NCI-H2107 (cell line): ENCODE results near the gene OR2A42.
"Not testable (repeated sequence)": the region's sequence is repeated elsewhere in the genome, so short reads cannot be mapped to it uniquely, and the experiment has no call there.

Experiments
- DNase-seq: peaks from one replicate; lab custom pipeline; 2025; lab: John Stamatoyannopoulos, UW

The OR2A42 gene

GRCh38 chr7:144239365-144239764, at the start of gene OR2A42:
Gene OR2A42 (minus strand): TSS chr7:144239605. CDS start chr7:144232843, 6,762 bp downstream.
- DNase-seq: not testable (repeated sequence)

DNA sequence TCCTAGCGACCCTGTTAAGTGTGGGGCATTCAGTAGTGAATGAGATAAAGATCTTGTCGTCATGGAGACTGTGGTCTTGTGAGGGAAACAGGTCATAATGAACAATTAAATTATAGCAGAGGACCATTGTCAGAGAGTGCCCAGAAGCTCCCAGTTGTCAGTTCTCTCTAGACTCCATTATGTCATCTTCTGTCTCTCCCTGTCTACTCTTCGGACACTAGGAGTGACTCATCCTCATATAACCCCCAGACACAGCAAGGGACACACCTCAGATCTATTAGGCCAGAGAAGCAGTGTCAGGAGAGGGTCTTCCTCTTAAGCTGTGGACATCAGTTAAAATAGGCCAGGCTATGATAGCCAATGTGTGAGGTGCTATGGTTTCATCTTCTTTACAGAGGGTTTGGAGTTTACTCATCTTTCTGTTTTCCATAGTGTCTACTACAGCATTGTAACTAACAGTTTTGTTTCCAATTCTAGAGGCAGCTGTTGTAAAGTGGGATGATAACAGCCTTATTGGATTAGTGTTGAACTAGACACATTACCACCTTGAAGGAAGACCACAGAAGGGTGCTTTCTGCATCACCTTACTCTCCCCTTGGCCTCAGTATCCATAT, 47.9 kb upstream of the OR2A42 start:
- not testable (repeated sequence) for DNase-seq

DNA sequence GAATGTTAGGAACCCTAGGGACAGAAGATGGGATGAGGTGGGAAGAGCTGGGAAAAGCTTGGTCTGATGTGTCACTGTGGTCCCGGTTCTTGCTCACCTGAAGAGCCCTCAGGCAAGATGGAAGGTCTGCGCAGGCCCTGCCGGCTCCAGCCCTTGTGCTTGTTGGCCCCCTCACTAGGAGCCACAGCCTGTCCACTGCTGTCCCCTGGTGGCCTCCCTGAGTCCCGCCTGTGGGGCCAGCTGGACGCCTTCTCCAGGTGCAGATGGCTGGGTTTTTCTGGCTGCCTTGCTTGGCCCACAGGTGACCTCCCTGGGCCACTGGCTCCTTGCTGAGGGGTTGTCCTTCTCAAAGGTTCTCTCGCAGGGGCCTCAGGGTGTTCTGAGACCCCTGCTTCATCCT, 44.3 kb upstream of the OR2A42 start:
- not testable (repeated sequence) for DNase-seq

GRCh38 chr7:144282490-144282889, 43.1 kb upstream of the OR2A42 start:
- not testable (repeated sequence) for DNase-seq

- DNase-seq: not testable (repeated sequence)
These were observed 42.6 kb upstream of the OR2A42 start for GRCh38 chr7:144281981-144282380.

GRCh38 chr7:144280010-144280409, 40.6 kb upstream of the OR2A42 start:
- not testable (repeated sequence) for DNase-seq

GRCh38 chr7:144275281-144275680, 35.9 kb upstream of the OR2A42 start:
- DNase-seq: not testable (repeated sequence)

GRCh38 chr7:144269188-144269587, 29.8 kb upstream of the OR2A42 start, which contains the start of gene CTAGE8:
Gene CTAGE8 (minus strand): TSS chr7:144269288. CDS start chr7:144269250, 38 bp downstream.
- not testable (repeated sequence) for DNase-seq

DNA sequence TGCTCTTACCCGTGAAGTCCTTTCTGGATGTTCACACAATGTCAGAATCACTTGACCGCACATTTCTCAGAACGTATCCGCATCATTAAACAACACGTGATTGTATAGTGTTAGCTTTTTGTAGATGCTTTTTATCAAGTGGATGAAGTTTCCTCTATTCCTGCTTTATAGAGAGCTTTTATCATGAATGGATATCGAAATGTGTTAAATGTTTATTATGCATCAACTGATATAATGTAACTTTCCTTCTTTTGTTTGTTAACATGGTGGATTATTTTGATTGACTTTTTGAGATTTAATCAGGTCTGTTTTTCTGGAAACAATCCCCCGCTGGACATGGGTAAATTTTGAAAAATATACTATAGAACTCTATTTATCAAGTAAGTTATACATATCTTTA, 25.3 kb upstream of the OR2A42 start, which contains the start of gene OR2A7:
OR2A7 (minus strand) TSS at position 101 of the 400 bp plus-strand sequence. CDS start 5,164 bp downstream, outside the sequence.
- DNase-seq: not testable (repeated sequence)

- not testable (repeated sequence) for DNase-seq
These were observed 22.7 kb upstream of the OR2A42 start for GRCh38 chr7:144262128-144262527.

GRCh38 chr7:144259067-144259466, 19.7 kb upstream of the OR2A42 start:
- DNase-seq: not testable (repeated sequence)

DNA sequence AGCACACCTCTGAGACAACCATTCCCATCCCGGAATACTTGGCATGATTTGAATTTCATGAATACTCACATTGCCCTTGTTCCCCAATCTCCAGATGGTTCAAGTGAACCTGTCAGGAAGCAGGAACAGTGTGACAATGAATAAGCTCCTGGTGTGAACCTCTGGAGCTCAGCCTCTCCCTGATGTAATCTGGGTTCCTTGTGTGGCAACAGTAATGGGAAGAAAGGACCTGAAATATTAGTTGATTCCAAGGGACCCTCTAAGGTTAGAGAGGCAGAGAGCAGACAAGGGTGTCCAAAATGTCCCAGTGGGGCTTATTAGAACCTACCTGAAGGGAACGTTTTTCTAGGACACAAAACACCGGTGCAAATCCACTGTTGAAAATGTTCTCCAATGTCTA, 16.7 kb upstream of the OR2A42 start:
- no peak for DNase-seq

GRCh38 chr7:144255471-144255897, 16.1 kb upstream of the OR2A42 start:
- no peak for DNase-seq

DNA sequence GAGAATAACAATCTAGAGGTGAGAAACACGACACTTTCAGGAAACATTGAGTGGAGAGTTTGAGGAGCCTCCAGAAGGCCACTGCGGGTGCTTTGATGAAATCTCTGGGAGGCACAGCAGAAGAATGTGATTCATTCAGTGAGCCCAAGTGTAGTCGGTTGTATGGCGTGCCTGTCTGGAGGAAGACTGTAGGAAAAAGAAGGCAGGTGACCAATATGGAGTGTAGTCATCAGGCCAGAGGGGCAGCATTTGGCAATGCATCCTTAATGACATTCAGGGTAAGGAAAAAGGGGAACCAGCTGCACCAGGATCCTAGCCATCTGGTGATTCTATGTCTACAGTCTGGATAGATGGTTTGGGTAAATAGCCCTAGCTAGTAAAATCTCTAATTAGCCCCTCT, 12.9 kb upstream of the OR2A42 start:
- DNase-seq: not testable (repeated sequence)

DNA sequence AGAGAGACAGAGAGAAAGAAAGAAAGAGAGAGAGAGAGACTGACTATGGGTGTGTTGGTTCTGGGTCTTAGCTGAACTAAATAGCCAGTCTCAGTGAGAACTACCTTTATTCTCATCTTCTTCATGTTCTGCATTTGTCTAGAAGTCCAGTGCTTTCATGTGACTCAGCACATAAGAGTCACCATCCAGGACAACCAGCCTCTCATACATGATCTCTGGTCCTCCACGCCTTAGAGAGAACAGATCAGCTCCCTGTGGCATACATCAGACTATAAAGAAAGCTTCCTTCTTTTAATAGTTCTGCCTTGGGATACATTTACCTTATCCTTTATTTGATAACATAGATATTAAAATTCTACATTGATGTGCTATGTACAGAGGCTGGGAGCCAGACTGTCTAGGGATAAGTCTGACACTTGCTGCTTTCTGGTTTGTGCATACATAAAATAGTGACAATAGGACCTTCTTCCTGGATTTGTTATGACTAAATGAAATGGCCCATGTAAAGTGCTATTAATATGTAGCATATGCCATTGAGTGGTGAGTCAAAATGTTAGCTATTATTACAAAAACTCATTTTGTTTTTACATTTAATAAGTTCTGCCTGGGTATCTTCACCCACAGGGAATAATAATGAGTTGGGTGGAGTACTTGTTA, 8.4 kb upstream of the OR2A42 start:
- DNase-seq: not testable (repeated sequence)

DNA sequence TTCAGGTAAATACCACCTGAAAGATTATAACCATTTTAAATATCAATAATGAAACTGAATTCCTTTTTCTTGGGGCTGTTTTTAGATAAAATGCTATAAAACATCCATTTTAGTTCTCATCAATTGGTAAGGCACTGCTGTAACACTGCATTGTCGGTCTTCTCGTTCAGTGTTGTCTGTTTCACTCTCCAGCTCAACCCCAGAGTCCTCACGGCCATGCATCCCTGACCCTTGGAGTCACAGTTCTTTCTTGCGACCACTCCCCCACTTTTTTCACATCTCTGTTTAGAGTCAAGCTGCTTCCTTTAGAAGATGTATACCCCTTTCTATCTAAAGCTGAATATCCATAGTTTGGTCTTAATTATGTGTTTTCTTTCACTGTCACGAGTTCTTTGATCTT, 7.6 kb upstream of the OR2A42 start:
- DNase-seq: not testable (repeated sequence)

DNA sequence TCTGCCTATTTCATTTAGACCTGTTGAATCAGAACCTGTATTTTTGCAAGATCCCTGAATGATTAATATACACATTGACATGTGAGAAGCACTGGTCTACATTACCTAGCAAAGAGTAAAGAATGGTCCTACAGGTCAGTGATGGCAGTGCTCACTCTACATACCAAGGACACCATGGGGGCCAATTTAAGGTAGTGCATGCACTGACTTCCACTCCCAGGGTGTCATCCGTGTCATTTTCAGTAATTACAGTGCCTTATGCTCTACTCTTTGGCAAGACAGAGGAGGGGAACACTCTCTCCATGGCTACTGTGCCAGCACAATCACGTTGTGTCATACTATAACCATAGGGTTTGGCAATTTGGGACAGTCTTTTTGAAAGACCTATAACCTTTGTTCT, 6.0 kb upstream of the OR2A42 start:
- not testable (repeated sequence) for DNase-seq

GRCh38 chr7:144238530-144239082, 799 bp downstream of the OR2A42 start:
- DNase-seq: not testable (repeated sequence)

- not testable (repeated sequence) for DNase-seq
These were observed 6.4 kb downstream of the OR2A42 start for GRCh38 chr7:144233039-144233438.

- not testable (repeated sequence) for DNase-seq
These were observed 8.4 kb downstream of the OR2A42 start for GRCh38 chr7:144231027-144231426.

GRCh38 chr7:144228810-144229209, 10.6 kb downstream of the OR2A42 start:
- DNase-seq: not testable (repeated sequence)

DNA sequence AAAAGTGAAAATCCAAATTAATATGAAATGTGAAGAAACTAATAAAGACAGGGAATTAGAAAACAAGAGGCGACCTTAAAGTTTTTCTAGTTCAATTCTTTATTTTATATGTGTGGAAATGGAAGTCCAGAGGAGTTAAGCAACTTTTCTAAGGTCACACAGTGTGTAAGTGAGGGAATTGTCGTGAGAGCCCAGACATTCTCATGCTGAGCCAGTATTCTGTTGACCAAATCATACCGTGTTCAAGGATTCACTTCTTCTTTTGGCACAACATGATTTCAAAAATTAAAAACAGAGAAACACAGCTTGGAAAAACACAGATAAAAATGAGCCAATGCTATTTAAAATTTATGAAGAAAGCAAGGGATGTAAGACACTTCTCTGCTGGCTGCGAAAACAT, 12.5 kb downstream of the OR2A42 start:
- not testable (repeated sequence) for DNase-seq

GRCh38 chr7:144223675-144224074, 15.7 kb downstream of the OR2A42 start:
- not testable (repeated sequence) for DNase-seq
